GM19240 (cell line): ENCODE results near the gene ROBO1.

Experiments
- DNase-seq: peaks from one replicate; pipeline ENCODE4 v3.0.0; 2011; ENCODE audit warnings: low spot score; ENCODE audit not compliant: insufficient read length

Gene ROBO1

DNA sequence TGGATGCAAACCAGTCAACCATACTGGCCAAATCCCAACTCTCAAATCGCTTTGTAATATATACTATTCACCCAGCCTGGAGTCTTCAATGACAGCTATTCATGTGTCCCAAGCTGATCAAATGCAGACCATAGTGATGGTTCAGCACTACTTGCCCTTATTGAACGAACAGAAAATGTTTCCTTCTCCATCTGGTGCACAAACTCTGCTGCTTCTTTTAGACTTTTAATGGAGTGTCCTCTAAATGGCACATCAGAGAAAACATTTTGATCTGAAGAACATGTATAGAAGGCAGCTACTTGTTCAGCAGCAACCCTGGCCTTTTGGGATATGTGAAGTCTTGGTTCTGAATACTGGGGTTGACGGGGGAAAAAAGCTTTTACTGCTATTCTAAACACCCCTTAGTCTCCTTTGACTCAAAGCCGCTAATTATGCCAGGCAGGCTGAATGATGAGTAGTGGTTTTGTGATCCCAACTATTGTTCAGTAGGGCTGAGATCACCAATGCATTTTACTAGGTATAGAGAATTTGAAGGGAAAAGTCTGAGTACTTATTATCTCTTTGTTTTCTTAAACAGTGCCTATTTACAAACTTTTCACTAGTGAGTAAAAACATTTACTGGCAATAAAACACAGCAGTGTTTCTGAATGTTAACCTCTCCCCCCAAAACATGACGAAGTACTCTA is 781.2 kb downstream of the ROBO1 start:
- no peak for DNase-seq

DNA sequence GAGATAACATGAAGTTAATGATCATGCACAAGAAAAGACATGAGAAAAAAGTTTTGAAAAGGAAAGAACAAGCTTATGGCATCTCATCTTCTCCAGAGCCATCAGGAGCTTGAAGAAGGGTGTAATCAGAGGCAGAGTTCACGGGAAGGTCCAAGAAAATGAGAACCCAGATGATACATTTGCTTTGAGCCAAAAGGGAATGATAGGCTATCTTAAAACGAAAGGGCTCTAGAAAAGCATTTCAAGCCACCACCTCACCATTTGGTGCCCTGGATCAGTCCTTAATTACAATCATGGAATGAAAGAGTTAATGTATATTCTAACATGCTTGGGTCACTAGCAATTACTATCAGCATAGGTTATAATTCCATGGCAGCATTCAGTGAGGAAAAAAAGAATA is 781.8 kb downstream of the ROBO1 start:
- DNase-seq = no peak

DNA sequence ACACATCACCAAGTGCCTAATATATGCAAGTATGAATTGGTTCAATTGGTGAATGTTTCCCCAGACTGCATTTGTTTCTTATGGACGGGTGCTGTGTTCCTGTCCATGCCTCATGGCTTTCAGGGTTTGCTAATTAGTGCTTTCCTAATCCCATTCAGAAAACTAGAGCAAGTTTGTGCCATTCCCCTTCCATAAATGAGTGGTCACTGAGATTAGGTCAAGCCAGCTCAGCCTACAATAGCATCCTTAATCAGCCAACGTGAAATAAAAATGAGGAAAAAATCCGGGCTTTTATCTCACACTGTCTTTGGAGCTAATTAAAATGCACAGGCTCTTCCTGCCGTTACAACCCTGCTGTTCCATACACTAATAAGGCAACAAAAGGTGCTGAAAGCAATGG is 788.8 kb downstream of the ROBO1 start:
- DNase-seq = no peak

DNA sequence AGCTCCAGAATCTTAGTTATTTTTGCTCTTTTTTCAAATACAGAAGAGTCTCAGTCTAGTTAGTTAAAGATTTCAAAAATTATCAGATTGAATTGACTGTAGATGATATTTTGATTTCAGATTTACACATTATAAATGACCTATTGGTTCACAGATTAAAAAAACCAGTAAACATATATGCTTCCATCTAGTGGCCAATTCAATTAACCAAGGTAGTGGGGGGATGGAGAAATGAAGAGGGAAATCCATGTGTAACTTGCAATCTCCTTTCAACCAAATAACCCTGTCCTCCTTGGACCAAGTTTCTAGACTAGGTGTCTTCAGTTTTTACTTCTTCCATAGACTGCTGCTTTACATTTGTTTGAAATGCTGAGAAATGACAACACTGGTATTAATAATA is 789.8 kb downstream of the ROBO1 start:
- no peak for DNase-seq

DNA sequence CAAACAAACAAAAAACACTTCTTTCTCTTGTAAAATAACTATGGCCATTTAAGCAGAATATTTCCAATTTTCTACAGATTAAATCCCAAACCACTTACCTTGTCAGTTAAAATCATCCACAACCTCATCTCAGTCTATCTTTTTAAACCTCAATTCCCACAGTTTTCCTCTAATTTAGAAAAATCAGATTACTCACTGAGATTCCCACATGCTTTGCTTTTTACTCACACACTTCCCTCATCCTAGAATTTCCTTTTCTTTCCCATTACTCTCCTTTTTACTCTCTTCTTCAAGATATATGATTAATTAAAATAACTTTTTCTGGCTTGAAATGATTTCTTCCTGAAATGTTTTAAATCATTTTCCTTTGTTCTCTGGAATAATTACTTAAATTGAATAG is 790.7 kb downstream of the ROBO1 start:
- DNase-seq = no peak

DNA sequence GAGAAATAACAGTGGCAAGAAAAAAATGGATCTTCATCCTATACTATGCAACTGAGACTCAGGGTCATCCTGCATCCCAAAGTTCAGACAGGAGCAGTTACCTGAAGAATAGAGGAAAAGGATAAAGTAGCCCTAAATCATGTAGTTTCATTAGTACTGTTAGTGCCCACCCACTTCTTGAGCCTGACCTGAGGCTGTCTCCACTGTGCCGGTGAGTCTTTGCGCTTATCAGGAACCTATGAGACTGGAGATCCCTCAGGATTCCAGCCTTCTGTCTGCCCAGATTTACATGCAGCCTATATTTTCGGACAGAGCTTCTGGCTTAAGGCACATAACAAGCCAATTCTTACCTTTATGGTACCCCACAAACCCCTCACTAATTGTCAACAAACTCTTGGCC is 791.6 kb downstream of the ROBO1 start:
- DNase-seq = no peak

DNA sequence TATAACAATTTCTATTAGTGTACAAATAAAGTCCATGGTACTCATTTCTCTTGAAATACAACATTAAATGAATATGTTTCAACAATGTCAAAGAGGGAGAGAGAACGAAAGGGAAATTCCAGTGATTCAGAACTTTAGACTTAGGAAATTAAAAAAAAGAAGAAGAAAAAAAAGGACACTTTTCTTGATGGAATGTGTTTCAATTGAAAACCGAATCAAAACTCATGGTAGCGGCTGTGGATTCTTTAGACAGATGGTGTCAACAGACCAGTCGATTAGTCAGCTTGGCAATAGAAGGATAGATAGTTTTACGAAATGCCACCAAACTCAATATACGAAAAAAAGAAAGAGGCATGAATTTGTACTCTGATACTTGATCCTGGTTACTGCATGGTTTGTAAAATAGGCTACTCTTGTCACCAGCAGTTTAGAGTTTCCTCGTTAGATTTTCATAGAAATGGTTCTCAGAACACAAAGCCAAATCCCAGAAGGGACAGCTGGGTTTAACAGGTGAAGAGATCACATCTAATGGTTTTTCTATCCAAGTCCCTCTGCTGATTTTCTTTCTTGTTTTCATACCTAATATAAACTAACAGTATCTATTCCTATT is 793.5 kb downstream of the ROBO1 start:
- DNase-seq = no peak

DNA sequence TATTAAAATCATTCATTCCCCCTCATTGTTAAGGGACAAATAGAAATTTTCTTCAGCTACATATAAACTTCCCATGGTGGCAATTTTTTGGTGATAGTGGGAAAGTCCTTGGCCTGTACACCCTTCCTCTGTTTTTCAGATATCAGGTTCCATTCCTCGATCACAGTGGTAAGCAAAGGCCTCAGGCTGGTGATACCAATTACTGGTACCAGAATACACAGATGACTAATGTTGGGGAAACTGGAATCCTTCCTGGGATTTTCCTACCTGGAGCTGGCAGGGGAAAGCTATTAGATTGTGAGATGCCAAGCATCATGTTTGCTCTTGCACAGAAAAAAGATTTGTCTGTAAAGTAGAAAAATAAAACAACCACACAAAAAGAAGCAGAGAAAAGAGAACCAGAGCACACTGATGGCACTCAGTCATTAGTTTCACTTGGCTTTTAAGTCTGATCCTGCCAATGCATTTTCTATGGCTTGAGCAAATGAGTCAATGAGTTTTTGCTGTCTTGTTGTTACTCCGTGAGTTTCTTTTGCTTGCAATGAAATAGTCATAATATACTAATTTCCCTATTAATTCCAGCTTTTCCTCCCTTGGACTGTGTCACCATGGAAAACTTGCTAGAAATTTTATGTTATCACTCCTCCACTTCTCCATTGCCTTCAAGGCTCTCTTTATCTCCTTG is 795.0 kb downstream of the ROBO1 start:
- DNase-seq = no peak

DNA sequence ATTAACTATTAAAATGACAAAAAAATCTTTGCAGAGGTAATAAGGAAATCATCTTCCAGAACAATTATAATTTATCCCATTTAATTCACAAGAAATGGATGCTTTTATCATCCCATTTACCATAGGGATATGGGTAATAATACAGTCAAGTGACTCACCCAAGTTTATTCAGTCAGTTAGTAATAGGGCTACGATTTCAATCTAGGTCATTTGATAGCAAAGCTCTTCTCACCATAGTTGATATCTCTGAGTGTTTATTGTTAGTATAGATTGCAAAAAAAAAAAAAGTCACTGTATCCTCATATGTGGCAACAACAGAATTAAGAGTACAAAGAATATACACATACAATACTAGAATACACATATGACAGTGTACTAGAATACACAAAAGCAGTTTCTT is 797.1 kb downstream of the ROBO1 start:
- no peak for DNase-seq

DNA sequence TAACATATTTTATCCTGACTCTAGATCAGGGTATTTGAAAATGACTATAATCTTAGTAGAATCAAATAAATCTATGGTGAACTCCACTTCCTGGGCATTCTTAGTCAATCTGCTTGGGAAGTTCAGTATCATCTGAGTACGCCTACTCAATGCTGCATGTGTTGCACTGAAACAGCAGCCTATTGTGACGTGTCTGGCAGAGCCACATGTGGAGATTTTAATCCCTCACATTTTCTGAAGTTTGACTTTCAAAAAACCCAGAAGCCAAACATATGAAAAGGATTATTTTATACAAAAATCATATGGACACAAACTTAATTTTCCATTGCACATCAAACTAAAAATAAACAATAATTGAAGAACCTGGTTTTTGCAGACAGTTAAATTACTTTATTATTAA is 798.3 kb downstream of the ROBO1 start:
- DNase-seq = no peak

DNA sequence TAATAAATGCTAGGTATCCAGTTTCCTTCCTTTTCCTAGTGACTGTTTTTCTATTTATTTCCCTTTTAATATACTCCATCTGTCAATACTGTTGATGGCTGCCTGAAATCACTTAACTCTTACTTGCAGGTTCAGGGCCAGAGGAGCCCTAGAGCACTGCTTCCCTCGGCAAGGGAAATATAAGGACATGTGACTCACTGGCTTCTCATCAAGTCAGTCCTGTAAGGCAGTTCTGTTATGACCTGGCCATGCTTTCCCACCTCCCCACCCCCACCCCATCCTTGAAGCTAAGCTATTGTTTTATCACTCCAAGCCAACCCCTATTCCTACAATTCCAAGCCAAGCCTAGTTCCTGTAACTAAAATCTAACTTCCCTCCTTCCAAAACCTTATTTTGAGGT is 800.7 kb downstream of the ROBO1 start:
- DNase-seq = no peak

DNA sequence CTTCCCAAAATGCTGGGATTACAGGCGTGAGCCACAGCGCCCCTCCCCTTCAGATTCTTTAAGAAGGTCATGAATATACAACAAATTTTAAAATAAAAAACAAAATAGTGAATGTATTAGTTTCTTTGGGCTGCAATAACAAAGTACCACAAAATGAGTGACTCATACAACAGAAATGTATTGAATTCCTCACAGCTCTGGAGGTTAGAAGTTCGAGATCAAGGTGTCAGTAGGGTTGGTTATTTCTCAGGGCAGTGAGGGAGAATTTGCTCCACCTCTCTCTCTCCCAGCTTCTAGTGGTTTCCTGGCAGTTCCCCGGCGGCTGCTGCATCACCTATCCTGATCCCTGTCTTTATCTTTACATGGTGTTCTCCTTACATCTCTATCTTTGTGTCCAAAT is 804.0 kb downstream of the ROBO1 start:
- no peak for DNase-seq

DNA sequence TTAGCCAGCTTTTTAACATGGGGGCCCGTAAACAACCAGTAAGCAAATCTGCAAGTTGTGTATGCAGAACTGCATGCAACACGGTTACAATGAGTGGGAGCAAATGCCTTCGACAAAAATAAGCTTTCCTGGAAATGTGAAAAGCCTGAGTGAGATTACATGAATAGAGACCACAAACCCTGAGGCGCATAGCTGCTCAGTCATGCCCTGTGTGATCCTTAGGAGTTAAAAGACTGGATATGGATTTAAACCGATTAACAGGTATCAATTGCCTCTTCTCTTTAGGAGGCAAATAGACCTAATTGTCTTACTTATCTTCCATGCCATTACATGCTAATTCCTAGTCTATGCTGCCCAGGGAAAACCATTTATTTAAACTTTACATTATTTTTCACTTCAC is 810.3 kb downstream of the ROBO1 start:
- no peak for DNase-seq

DNA sequence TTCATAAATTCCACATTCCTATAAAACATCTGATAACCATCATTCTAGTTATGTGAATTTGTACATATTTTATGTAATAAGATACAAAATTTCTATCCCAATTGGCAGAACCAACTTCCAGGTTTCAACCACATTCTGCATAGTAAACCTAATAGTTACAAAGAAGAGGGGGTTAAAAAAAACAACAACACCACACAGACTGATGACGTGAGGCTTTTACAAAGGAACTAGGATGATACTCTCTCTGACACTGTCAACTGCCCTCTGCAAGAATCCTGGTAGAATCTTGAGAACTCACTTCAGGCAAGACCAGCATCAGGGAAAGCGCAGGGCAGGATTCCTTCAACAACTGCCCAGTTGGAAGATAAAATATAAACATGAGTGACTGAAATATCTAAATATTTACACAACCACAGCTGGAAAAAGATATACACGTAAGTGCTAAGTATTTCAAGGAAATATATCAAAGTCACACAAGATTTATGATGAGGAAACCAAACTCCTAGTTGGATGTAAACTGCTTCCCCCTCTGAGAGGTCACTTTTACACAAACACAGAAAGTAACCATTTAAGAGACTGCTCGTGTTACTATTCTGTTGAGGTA is 816.4 kb downstream of the ROBO1 start:
- no peak for DNase-seq

DNA sequence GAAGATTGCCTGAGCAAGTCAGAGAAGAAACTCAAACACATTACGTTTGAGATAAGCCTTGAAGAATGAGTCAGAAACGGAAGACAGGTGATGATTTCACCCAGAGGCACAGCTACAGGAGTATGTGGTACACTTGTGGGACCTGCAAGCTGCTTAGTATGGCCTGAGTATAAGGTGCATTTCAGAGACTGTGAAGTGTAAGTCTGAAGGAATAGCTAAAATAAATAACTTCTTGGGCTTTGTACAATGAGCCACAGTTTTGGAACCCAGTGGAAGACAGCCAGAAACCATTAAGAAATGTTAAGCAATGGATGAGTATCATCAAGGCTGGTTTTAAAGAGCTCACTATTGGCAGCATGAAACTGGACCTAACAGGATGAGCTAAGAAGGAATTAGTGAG is 826.2 kb downstream of the ROBO1 start:
- DNase-seq = no peak

DNA sequence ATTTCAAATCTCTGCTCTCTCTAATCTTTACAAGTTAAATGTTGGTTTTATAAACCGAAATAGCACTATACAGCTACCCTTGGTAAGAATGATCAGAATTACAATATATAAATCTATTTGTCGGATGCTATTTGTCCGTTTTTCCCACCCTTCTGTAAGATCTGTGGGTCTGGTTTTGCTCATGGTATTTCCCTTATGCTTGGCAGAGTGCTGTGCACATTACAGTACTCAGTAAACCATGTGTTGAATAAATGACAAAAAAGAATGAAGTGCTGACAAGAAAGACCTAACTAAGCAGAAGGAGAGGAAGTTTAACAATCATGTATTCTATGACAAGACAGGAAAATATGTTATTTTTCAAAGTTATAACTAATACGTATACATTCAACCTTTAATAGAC is 827.2 kb downstream of the ROBO1 start:
- no peak for DNase-seq

DNA sequence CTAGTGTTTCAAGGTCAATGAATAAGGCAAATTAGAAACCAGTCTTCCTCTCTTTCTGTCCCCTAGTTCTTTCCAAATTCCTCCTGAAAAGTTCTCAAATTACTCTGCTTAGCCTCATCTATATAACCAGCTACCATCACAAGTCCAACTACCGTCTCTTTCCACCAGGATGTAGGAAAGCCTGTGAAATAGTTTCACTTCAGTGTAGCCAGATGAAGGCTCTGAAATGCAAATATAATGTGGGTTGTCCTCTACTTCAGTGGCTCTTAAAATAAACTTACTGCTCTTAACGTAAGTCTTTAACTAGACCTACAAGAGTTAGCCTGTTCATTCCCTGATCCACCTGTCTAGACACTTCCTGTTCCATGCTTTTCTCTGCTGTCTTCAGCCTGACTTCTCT is 827.7 kb downstream of the ROBO1 start:
- DNase-seq = no peak

DNA sequence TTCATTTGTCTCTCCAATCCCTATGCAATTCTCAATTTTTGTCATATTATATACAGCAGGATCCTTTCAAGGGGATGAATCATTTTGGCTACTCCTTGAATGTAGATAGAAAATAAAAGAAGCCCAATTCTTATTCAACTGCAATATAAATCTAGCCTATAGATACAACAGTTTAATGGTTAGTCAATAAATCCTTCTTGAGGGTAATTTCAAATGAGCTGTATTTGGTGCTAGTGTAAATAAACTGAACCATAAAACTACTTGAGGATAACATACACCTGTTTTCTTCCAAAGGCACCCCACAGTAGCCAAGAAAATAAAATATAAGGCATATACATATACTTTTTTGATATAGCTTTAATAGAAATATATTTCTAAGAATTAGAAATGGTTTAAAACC is 830.3 kb downstream of the ROBO1 start:
- no peak for DNase-seq

DNA sequence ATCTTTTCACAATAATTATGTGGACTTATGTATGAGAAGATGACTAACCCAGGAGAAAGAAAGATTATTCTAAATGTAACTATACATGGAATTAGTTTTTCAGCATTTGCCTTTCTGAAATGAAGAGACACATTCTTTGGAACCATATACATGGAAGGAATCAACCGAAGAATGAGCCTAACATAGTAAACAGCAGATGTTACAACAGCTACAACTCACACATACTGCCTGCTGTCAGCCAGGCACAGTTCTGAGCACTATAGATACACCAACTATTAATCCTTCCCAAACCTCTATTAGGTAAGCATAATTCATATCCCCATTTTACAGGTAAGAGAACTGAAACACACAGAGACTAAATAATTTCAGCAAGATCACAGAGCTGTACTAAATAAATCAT is 840.0 kb downstream of the ROBO1 start:
- DNase-seq = no peak

DNA sequence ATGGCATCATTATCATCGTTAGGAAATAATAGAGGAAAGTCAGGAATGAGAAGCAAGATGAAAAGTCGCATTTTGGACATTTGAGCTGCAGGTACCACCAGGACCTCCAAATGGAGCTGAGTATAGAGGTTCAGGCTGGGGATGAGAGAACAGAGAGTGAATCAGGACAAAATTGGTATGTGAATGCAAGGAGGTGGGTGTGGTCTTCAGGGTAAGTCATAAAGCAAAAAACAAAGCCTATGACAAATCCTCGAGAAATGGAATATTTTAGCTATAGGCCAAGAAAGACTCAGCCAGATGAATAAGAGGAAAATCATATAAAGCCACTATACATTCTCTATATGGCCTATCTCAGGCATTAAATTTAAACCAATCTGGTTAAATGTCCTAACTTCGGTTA is 841.3 kb downstream of the ROBO1 start:
- DNase-seq = no peak

DNA sequence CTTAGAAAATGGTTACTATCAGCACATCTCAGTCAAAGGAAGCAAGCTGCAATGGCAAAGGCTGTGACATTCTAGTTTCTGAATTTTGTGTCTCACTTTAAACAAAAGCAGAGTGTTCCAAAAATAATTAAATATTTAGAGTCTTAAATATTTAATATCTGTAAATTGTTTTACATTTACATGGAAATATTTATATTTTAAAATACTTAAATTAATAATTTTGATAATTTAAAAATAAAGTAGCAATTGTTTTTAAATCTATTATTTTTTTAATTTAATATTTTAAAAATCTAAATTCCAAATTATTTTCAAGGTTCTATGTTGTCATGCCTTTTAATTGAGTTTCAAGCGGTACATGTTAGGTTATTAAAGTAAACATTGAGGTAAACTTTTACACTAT is 843.1 kb downstream of the ROBO1 start:
- DNase-seq = no peak

DNA sequence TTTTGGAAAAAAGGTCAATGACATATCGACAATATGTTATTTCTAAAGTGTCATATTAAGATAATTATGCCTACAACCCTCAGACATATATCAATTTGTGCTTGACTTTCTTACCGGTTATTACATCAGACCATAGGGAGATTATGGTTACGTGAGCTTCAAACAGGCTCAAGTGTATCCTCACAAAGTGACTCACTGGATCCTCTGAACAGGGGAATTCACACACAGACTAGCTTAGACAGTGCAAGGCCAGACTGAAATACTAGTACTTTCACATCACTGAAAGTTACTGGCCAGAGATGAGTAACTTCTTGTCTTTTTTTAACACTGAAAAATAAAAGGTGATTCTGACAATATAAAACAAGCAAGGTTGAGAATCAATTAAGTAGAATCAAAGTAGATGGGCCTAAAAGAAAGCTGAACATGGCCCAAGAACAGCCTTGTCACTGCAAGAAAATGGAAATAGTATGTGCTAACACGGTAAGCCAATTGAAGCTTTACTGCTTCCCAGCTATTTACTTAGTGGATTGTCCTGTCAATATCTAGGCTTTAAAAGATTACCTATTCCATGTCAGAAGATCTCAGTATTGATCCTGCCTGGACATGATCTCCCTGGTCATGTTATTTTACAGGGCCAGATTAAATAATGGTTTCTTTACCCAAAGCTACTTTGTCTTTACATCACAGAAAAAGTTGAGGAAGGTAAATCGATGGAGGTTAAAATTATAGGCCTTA is 848.6 kb downstream of the ROBO1 start:
- DNase-seq = no peak
